B cell (primary cell): ENCODE results near the gene ZNF324. TPM values are rescaled to one million over a fixed set of nuclear protein-coding genes. Genes with fewer than 3 reads are reported as not detected.

Source experiments
- ATAC-seq: fragments of 200-7000 bp; cut with Tn5 transposase; one replicate; pipeline ENCODE4 v1.10.0; 2021; ENCODE audit warnings: low read depth, mild to moderate bottlenecking, moderate number of reproducible peaks, moderate library complexity
- CTCF ChIA-PET: fragments of 350-600 bp; sonication (Branson Sonifier 250); formaldehyde crosslinking; loops from one replicate; lab custom pipeline; 2021; ENCODE audit warnings: antibody characterized with exemption, inconsistent platforms; lab: Charles Lee
- POLR2A ChIA-PET: fragments of 350-600 bp; sonication (Branson Sonifier 250); formaldehyde crosslinking; loops from one replicate; lab custom pipeline; 2021; ENCODE audit warnings: antibody characterized with exemption; lab: Charles Lee
- DNase-seq: peaks from one replicate; pipeline ENCODE4 v3.0.0; 2013
- H2AFZ ChIP-seq: 2 replicates; pipeline ENCODE4 v1.6.1; 2012; ENCODE audit warnings: mild to moderate bottlenecking, low read depth, low read length; ENCODE audit not compliant: insufficient read depth, poor library complexity, severe bottlenecking
- H3K27ac ChIP-seq, 2 donors: 1 replicate in 1 of 2; 2 replicates in 1 of 2; pipeline ENCODE4 v1.5.1; 2012 to 2013; ENCODE audit warnings: low read length in 2 of 2, mild to moderate bottlenecking in 2 of 2, moderate library complexity in 1 of 2
- H3K27me3 ChIP-seq, 4 experiments: fragments of 200-600 bp in 1 of 4; sonication (generic) in 1 of 4; replicated peaks in 1 of 4; 1 replicate in 2 of 4; 2 replicates in 2 of 4; pipeline versions ENCODE4 v1.6.1 to v1.7.0; 2013 to 2016; ENCODE audit warnings: low read length in 3 of 4, mild to moderate bottlenecking in 2 of 4, mixed read lengths in 1 of 4, moderate library complexity in 1 of 4; ENCODE audit not compliant: insufficient read depth in 4 of 4, control insufficient read depth in 3 of 4; ENCODE audit errors: control extremely low read depth in 1 of 4
- H3K36me3 ChIP-seq, 2 experiments: replicated peaks in 1 of 2; 1 replicate in 1 of 2; 2 replicates in 1 of 2; pipeline versions ENCODE4 v1.6.1 to v1.7.1; 2013; ENCODE audit warnings: low read length in 1 of 2; ENCODE audit not compliant: insufficient read depth in 2 of 2, control insufficient read depth in 1 of 2; ENCODE audit errors: control extremely low read depth in 1 of 2, extremely low read depth in 1 of 2
- H3K4me1 ChIP-seq, 2 donors: fragments of 200-600 bp in 1 of 2; sonication (generic) in 1 of 2; 1 replicate in 1 of 2; 2 replicates in 1 of 2; pipeline versions ENCODE4 v1.5.1 to v1.6.1; 2013 to 2017; ENCODE audit warnings: low read length in 2 of 2; ENCODE audit not compliant: control insufficient read depth in 2 of 2, insufficient read depth in 2 of 2
- H3K4me2 ChIP-seq: replicated peaks from 2 replicates; pipeline ENCODE3; 2012; ENCODE audit warnings: mild to moderate bottlenecking, low read depth, low read length; ENCODE audit not compliant: poor library complexity, severe bottlenecking
- H3K4me3 ChIP-seq, 5 experiments: fragments of 200-600 bp in 1 of 5; sonication (generic) in 1 of 5; 1 replicate in 3 of 5; 2 replicates in 2 of 5; pipeline versions ENCODE4 v1.5.1 to v1.7.0; 2011 to 2016; ENCODE audit warnings: low read length in 4 of 5, mild to moderate bottlenecking in 4 of 5, low read depth in 2 of 5, control low read depth in 1 of 5, moderate library complexity in 1 of 5; ENCODE audit not compliant: insufficient read depth in 1 of 5; ENCODE audit errors: control extremely low read depth in 1 of 5, extremely low read depth in 1 of 5
- H3K79me2 ChIP-seq: fragments of 200-600 bp; sonication (generic); one replicate; pipeline ENCODE4 v1.6.0; 2016; ENCODE audit warnings: low read length; ENCODE audit not compliant: control insufficient read depth, insufficient read depth
- H3K9ac ChIP-seq: fragments of 200-600 bp; sonication (generic); 2 replicates; pipeline ENCODE4 v1.6.1; 2017; ENCODE audit warnings: mild to moderate bottlenecking, low read length, moderate library complexity
- H3K9me3 ChIP-seq, 3 donors: one replicate each; pipeline versions ENCODE4 v1.6.1 to v1.7.1; 2013; ENCODE audit warnings: low read length in 2 of 3; ENCODE audit not compliant: control insufficient read depth in 2 of 3, insufficient read depth in 1 of 3; ENCODE audit errors: control extremely low read depth in 1 of 3
- H4K20me1 ChIP-seq: 2 replicates; pipeline ENCODE4 v1.6.0; 2012; ENCODE audit warnings: mild to moderate bottlenecking, low read length; ENCODE audit not compliant: insufficient read depth, control insufficient read depth, poor library complexity, severe bottlenecking
- H3K27ac Mint-ChIP-seq: one replicate; pipeline ENCODE4 v1.8.0; 2021; ENCODE audit warnings: mixed read lengths
- H3K27me3 Mint-ChIP-seq: one replicate; pipeline ENCODE4 v1.8.0; 2021; ENCODE audit warnings: mixed read lengths
- H3K4me1 Mint-ChIP-seq: one replicate; pipeline ENCODE4 v1.8.0; 2021; ENCODE audit warnings: mixed read lengths
- H3K4me3 Mint-ChIP-seq: one replicate; pipeline ENCODE4 v1.8.0; 2021; ENCODE audit warnings: mixed read lengths
- H3K9me3 Mint-ChIP-seq: one replicate; pipeline ENCODE4 v1.8.0; 2022; ENCODE audit warnings: mixed read lengths; ENCODE audit not compliant: insufficient read depth
- CTCF ChIP-seq: fragments of 200-600 bp; IDR thresholded peaks from one replicate; pipeline ENCODE4 v1.8.0; 2022; ENCODE audit warnings: antibody characterized with exemption, mild to moderate bottlenecking
- EZH2 ChIP-seq: IDR thresholded peaks from 2 replicates; pipeline ENCODE4 v1.6.1; 2012; ENCODE audit warnings: borderline replicate concordance, low read depth, mild to moderate bottlenecking, moderate library complexity, low read length; ENCODE audit not compliant: insufficient read depth, poor library complexity, severe bottlenecking
- WGBS: methylation state at CpG from one replicate; pipeline ENCODE4 v1.1.5; 2013; ENCODE audit warnings: missing lambda C conversion rate; ENCODE audit not compliant: insufficient coverage; 5-methylcytosine and 5-hydroxymethylcytosine counted together
- intact Hi-C: fragments of 100-400 bp; cut with micrococcal nuclease; formaldehyde crosslinking; loops from one replicate; pipeline ENCODE4 v1.10.0; 2022
- polyA plus RNA-seq: library from polyadenylated mRNA; depleted of rRNA; stranded (reverse); fragments of >200 nt; gene quantifications from 2 replicates; pipeline ENCODE4 v1.2.3, GENCODE V29; 2012
- total RNA-seq, 2 donors: library from RNA; stranded (reverse); fragments of 120-200 nt in 1 of 2; gene quantifications; 1 replicate in 1 of 2; 2 replicates in 1 of 2; pipeline versions ENCODE4 v1.2.3 to v1.2.4, GENCODE V29; 2013 to 2022

Gene ZNF324
- total and polyA plus RNA-seq, 2 donors (not counting 1 experiment from before 2014, with no cell fraction given), result 12.8 to 21.0 TPM

- peaks cover 0 to 39% (median 0%) of the 10 kb centered on the region in 3 donors for H3K9me3 ChIP-seq
- POLR2A ChIA-PET, result interaction anchor here (0.6 to 1.6 kb wide), 3 partner anchors 20 to 137 kb away, joined by 5 read pairs; partner anchors contain the start of genes ZBTB45 and ZNF497
Observed at GRCh38 chr19:58499021-58499927, 32.4 kb downstream of the ZNF324 start.

More at GRCh38 chr19:58499021-58499927, 32.4 kb downstream of the ZNF324 start:
- no peaks in the 10 kb centered on the region for H4K20me1 ChIP-seq
- CTCF ChIA-PET, result interaction anchor here (3.4 kb wide), 1 partner anchor 20 kb away, joined by 19 read pairs; the partner anchor contains the start of gene ZBTB45
- H3K9ac ChIP-seq, result peak overlapping the region; percentile 66
- H3K27ac Mint-ChIP-seq, result peak overlapping the region; percentile 93
- DNase-seq, result peak; percentile 96
- no peak for TF ChIP-seq EZH2
- peak; percentile 45 for TF ChIP-seq CTCF
- peak; percentile 89 for ATAC-seq
- H3K36me3 ChIP-seq, result no peaks in the 10 kb centered on the region
- no peaks in the 10 kb centered on the region for H3K27me3 ChIP-seq
- peaks cover 19% of the 10 kb centered on the region for H3K4me1 Mint-ChIP-seq
- no peaks in the 10 kb centered on the region for H3K79me2 ChIP-seq
- intact Hi-C loops, result loop anchor here (1.0 kb wide), 8 partner anchors 15 to 137 kb away; partner anchors contain the start of genes MZF1, TRIM28, ZBTB45 and ZNF132
- peak overlapping the region; percentile 87 for H2AFZ ChIP-seq
- H3K4me3 Mint-ChIP-seq, result peak overlapping the region; percentile 91
- 4% methylated on average over 56 of the region's 60 CpGs for WGBS
- peaks cover 9 to 20% of the 10 kb centered on the region in 2 donors for H3K4me1 ChIP-seq
- H3K27ac ChIP-seq, result peak overlapping the region; percentile 74 to 85
- H3K27me3 Mint-ChIP-seq, result no peaks in the 10 kb centered on the region
- H3K9me3 Mint-ChIP-seq, result peaks cover 2% of the 10 kb centered on the region
- H3K4me2 ChIP-seq, result peak overlapping the region; percentile 94
- peak overlapping the region; percentile 55 to 81 (median 69) for H3K4me3 ChIP-seq
